Endothelial cell (in vitro differentiated cells): Measurements from ENCODE around the gene KLF13. TPM values are rescaled to one million over a fixed set of nuclear protein-coding genes. Genes with fewer than 3 reads are reported as not detected.

Experiments used
- DNase-seq: peaks from one replicate; pipeline ENCODE4 v3.0.0; 2021; ENCODE audit warnings: low spot score
- H3K27ac Mint-ChIP-seq: one replicate; pipeline ENCODE4 v1.8.0; 2021; ENCODE audit warnings: mixed read lengths, inconsistent platforms; ENCODE audit not compliant: unreplicated experiment
- H3K27me3 Mint-ChIP-seq: one replicate; pipeline ENCODE4 v1.8.0; 2021; ENCODE audit warnings: mild to moderate bottlenecking, moderate library complexity, mixed read lengths, inconsistent platforms; ENCODE audit not compliant: unreplicated experiment
- H3K36me3 Mint-ChIP-seq: one replicate; pipeline ENCODE4 v1.8.0; 2021; ENCODE audit warnings: mild to moderate bottlenecking, low read depth, mixed read lengths, inconsistent platforms; ENCODE audit not compliant: unreplicated experiment
- H3K4me1 Mint-ChIP-seq: one replicate; pipeline ENCODE4 v1.8.0; 2021; ENCODE audit warnings: mild to moderate bottlenecking, mixed read lengths, inconsistent platforms; ENCODE audit not compliant: unreplicated experiment
- H3K4me3 Mint-ChIP-seq: one replicate; pipeline ENCODE4 v1.8.0; 2021; ENCODE audit warnings: mild to moderate bottlenecking, mixed read lengths, inconsistent platforms; ENCODE audit not compliant: unreplicated experiment
- H3K9me3 Mint-ChIP-seq: one replicate; pipeline ENCODE4 v1.8.0; 2021; ENCODE audit warnings: mixed read lengths, inconsistent platforms; ENCODE audit not compliant: unreplicated experiment
- CTCF ChIP-seq: fragments of 200-600 bp; sonication (generic); IDR thresholded peaks from one replicate; pipeline ENCODE4 v1.5.0; 2021; ENCODE audit warnings: antibody characterized with exemption; ENCODE audit not compliant: unreplicated experiment
- total RNA-seq: library from RNA; stranded (reverse); fragmentation: NEBNext Ultra II Directional; extraction: Animal tissue kit (Norgen Biotek cat#: 25700); gene quantifications from one replicate; pipeline ENCODE4 v1.2.1, GENCODE V29; 2021; ENCODE audit not compliant: unreplicated experiment

KLF13 gene
- total RNA-seq, 1 donor from 2014 or later, result 45.1 TPM

GRCh38 chr15:31295658-31296057 lies 31.0 kb upstream of the KLF13 start:
- Mint-ChIP-seq H3K27me3 (peaks cover 3% of the 10 kb centered on the region), H3K27ac (no peak overlapping the region), H3K4me1 (no peaks in the 10 kb centered on the region), H3K4me3 (no peak overlapping the region), H3K9me3 (no peaks in the 10 kb centered on the region), H3K36me3 (no peaks in the 10 kb centered on the region)
- no peak for TF ChIP-seq CTCF
- DNase-seq, result no peak

- DNase-seq, result no peak
- TF ChIP-seq CTCF, result no peak
- Mint-ChIP-seq H3K36me3 (no peaks in the 10 kb centered on the region), H3K4me1 (no peaks in the 10 kb centered on the region), H3K27me3 (peaks cover 3% of the 10 kb centered on the region), H3K9me3 (no peaks in the 10 kb centered on the region), H3K27ac (no peak overlapping the region), H3K4me3 (no peak overlapping the region)
Measured at GRCh38 chr15:31296219-31296645, 30.4 kb upstream of the KLF13 start.

GRCh38 chr15:31296646-31297574 lies 29.7 kb upstream of the KLF13 start:
- Mint-ChIP-seq H3K27ac (no peak overlapping the region), H3K9me3 (no peaks in the 10 kb centered on the region), H3K27me3 (peaks cover 3% of the 10 kb centered on the region), H3K4me3 (no peak overlapping the region), H3K4me1 (no peaks in the 10 kb centered on the region), H3K36me3 (no peaks in the 10 kb centered on the region)
- no peak for DNase-seq
- no peak for TF ChIP-seq CTCF

- no peaks in the 10 kb centered on the region for H3K4me1 Mint-ChIP-seq
- DNase-seq, result no peak
- H3K36me3 Mint-ChIP-seq, result no peaks in the 10 kb centered on the region
- peaks cover 3% of the 10 kb centered on the region for H3K27me3 Mint-ChIP-seq
- no peak for TF ChIP-seq CTCF
- H3K4me3 Mint-ChIP-seq, result no peak overlapping the region
- H3K27ac Mint-ChIP-seq, result no peak overlapping the region
- no peaks in the 10 kb centered on the region for H3K9me3 Mint-ChIP-seq
Measured at GRCh38 chr15:31297575-31298456, 28.8 kb upstream of the KLF13 start.
